ENCODE measurements around the gene HLA-DRB5.
"Not testable (repeated sequence)": the region's sequence is repeated elsewhere in the genome, so short reads cannot be mapped to it uniquely, and the experiment has no call there.

HLA-DRB5 gene

GRCh38 chr6:32529697-32530430 is at the start of gene HLA-DRB5:
HLA-DRB5 (minus strand) TSS chr6:32530287; CDS start chr6:32530224, 63 bp downstream.
- FAIRE-seq: peak; percentile 77

- no peak for FAIRE-seq
These were observed 48.9 kb upstream of the HLA-DRB5 start for GRCh38 chr6:32578962-32579361.

GRCh38 chr6:32577493-32577892 is 47.4 kb upstream of the HLA-DRB5 start:
- not testable (repeated sequence) for FAIRE-seq

GRCh38 chr6:32576250-32576649 is 46.2 kb upstream of the HLA-DRB5 start:
- no peak for FAIRE-seq

GRCh38 chr6:32570363-32570905 is 40.3 kb upstream of the HLA-DRB5 start:
- FAIRE-seq: no peak

- FAIRE-seq: no peak
These were observed 38.5 kb upstream of the HLA-DRB5 start for GRCh38 chr6:32568561-32568960.

GRCh38 chr6:32566957-32567356 is 36.9 kb upstream of the HLA-DRB5 start:
- no peak for FAIRE-seq

- no peak for FAIRE-seq
These were observed 35.4 kb upstream of the HLA-DRB5 start for GRCh38 chr6:32565511-32565910.

GRCh38 chr6:32562940-32563339 is 32.9 kb upstream of the HLA-DRB5 start:
- no peak for FAIRE-seq

GRCh38 chr6:32559747-32560146 is 29.7 kb upstream of the HLA-DRB5 start:
- no peak for FAIRE-seq

GRCh38 chr6:32558426-32559057 is 28.5 kb upstream of the HLA-DRB5 start:
- no peak for FAIRE-seq

- FAIRE-seq: no peak
These were observed 24.3 kb upstream of the HLA-DRB5 start for GRCh38 chr6:32554116-32554965.

GRCh38 chr6:32553037-32553742 is 23.1 kb upstream of the HLA-DRB5 start:
- no peak for FAIRE-seq

- no peak for FAIRE-seq
These were observed 21.3 kb upstream of the HLA-DRB5 start for GRCh38 chr6:32551410-32551809.

GRCh38 chr6:32539839-32540238 is 9.8 kb upstream of the HLA-DRB5 start:
- FAIRE-seq: no peak

- FAIRE-seq: not testable (repeated sequence)
These were observed 325 bp upstream of the HLA-DRB5 start for GRCh38 chr6:32530431-32530793.

- FAIRE-seq: no peak
These were observed 7.6 kb downstream of the HLA-DRB5 start for GRCh38 chr6:32522302-32523047.

GRCh38 chr6:32519910-32520258 is 10.2 kb downstream of the HLA-DRB5 start:
- FAIRE-seq: no peak

- no peak for FAIRE-seq
These were observed 10.8 kb downstream of the HLA-DRB5 start for GRCh38 chr6:32519118-32519909.

GRCh38 chr6:32517654-32518445 is 12.2 kb downstream of the HLA-DRB5 start:
- FAIRE-seq: no peak
